LNCaP clone FGC (cell line): Measurements from ENCODE around the gene TMEM132D.

ENCODE experiments used
- DNase-seq: peaks from one replicate; pipeline ENCODE4 v3.0.0-alpha.2; 2011; ENCODE audit warnings: low read depth
- H3K4me3 ChIP-seq: 2 replicates; pipeline ENCODE4 v1.5.1; 2011; ENCODE audit warnings: mild to moderate bottlenecking, low read depth, low read length, control low read depth
- TF ChIP-seq, protein P1 (sequence below): IDR thresholded peaks from 2 replicates; pipeline ENCODE4 v1.5.1; 2012; ENCODE audit warnings: mild to moderate bottlenecking; ENCODE audit not compliant: control insufficient read depth, insufficient read depth; ENCODE audit errors: extremely low read depth

The TMEM132D gene

DNA sequence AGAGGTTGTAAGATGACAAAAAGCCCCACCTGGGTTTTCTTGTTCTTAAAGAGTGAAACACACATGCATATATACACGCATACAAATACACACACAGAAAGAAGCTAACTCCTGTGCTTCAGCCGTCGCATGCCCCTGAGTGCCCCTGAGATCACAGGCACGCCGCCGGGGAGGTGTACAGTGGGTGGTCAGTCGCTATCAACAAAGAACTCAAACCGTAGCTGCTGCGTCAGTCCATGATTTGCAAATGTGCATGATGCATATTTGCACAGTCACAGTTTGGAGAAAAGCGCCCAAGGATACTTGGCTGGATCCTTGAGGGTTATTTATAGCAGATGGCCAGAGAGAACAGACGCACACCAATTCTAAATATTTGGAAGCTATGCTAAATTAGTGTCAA lies 206.9 kb downstream of the TMEM132D start:
- no peak overlapping the region for H3K4me3 ChIP-seq
- no peak for DNase-seq
- TF ChIP-seq, protein P1, sequence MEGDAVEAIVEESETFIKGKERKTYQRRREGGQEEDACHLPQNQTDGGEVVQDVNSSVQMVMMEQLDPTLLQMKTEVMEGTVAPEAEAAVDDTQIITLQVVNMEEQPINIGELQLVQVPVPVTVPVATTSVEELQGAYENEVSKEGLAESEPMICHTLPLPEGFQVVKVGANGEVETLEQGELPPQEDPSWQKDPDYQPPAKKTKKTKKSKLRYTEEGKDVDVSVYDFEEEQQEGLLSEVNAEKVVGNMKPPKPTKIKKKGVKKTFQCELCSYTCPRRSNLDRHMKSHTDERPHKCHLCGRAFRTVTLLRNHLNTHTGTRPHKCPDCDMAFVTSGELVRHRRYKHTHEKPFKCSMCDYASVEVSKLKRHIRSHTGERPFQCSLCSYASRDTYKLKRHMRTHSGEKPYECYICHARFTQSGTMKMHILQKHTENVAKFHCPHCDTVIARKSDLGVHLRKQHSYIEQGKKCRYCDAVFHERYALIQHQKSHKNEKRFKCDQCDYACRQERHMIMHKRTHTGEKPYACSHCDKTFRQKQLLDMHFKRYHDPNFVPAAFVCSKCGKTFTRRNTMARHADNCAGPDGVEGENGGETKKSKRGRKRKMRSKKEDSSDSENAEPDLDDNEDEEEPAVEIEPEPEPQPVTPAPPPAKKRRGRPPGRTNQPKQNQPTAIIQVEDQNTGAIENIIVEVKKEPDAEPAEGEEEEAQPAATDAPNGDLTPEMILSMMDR, result no peak

DNA sequence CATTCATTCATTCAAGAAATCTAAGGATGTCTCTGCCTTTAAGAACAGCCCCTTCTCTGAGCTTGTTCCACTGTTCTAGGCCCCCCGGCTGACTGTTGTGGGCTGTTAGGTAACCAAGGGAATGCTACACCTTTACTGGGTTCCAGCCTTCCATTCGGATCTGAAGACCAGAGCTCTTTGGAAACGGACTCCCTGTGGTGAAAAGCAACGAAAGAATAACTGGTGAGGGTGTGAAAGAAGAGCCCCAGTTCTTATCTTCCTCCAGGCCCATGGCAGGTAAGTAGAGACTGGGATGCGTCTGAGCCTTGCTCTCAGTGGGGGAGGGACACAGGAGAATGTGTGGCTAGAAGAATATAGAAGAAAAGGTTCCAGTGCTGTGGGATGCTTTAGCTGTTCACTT lies 207.4 kb downstream of the TMEM132D start:
- DNase-seq, result no peak
- H3K4me3 ChIP-seq, result no peak overlapping the region
- TF ChIP-seq, protein P1, result no peak

GRCh38 chr12:129693731-129694130 lies 210.1 kb downstream of the TMEM132D start:
- H3K4me3 ChIP-seq, result no peak overlapping the region
- no peak for DNase-seq
- TF ChIP-seq, protein P1, result no peak

DNA sequence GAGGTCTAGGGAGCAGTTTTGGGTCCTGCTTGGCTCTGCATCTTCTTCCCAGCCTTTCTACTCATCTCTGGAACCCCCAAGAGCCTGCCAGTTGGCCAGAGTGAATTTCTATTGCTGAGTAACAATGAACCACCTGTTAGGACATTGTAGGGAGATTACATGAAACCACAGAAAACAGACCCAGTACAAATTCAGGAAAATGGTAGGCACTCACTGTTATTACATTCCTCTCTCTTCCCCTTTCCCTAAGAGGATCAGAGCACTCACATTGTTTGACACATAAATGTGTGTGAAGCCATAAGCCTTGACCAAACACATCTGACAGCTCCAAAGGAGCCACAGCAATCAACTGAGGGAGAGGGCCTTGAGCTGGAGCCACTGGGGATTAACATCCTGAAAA lies 216.1 kb downstream of the TMEM132D start:
- no peak for DNase-seq
- TF ChIP-seq, protein P1, result no peak

DNA sequence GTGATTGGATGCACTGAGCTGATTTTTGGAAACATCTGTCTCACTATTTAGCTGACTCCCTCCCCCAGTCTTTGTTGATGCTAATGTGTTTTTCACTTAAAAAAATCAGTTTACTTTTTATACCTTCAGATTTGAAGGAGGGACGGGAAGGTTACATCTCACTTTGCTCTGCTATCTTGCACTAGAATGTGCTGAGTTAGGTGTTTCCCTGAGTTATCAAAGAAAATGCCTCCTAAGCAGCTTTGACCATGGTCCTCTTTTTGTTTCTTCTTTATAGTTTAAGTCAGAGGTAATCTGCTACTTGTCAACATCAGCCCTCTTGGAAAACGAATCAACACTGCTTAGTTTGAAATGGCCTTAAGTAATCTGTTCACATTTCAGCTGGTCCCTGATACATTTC lies 222.0 kb downstream of the TMEM132D start:
- no peak for DNase-seq
- TF ChIP-seq, protein P1, result no peak
- no peak overlapping the region for H3K4me3 ChIP-seq

More for the DNA sequence above, 216.1 kb downstream of the TMEM132D start:
- H3K4me3 ChIP-seq, result no peak overlapping the region

DNA sequence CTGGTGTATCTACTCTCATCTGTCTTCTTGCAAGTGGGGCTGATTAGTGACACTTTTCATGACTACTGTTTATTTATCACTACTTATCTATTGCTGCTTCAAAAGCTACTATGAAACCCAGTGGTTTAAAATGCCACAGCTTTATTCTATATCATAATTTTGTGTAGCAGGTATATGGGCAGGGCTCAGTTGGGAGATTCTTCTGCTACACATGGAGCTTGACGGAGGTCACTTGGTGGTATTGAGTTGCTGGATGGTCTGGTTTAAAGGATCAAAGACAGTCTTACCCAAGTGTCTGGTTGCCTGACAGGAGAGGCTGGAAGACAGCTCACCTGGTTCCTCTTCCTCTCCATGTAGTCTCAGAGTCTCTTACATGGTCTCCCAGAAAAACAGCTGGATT lies 222.7 kb downstream of the TMEM132D start:
- DNase-seq, result no peak
- TF ChIP-seq, protein P1, result no peak
- H3K4me3 ChIP-seq, result no peak overlapping the region

- TF ChIP-seq, protein P1, result no peak
Observed at GRCh38 chr12:129676411-129676810, 227.4 kb downstream of the TMEM132D start.

More at GRCh38 chr12:129676411-129676810, 227.4 kb downstream of the TMEM132D start:
- no peak for DNase-seq
- no peak overlapping the region for H3K4me3 ChIP-seq
